Liver (tissue), 3 donors: ENCODE measurements around the gene APBB1IP.

ENCODE experiments used
- ATF3 ChIP-seq: IDR thresholded peaks from 2 replicates; pipeline ENCODE4 v1.6.1; 2016; ENCODE audit warnings: antibody characterized with exemption
- CTCF ChIP-seq: fragments of 150-350 bp; IDR thresholded peaks from 2 replicates; pipeline ENCODE4 v1.5.1; 2017; ENCODE audit warnings: improper control_type of control experiment, low read depth, low read length; ENCODE audit not compliant: missing input control
- EGR1 ChIP-seq, 2 donors: IDR thresholded peaks; 2 replicates each; pipeline ENCODE4 v1.6.1; 2016 to 2018; ENCODE audit warnings: antibody characterized with exemption in 2 of 2, low read depth in 2 of 2
- FOXA1 ChIP-seq: IDR thresholded peaks from 2 replicates; pipeline ENCODE4 v1.6.1; 2016; ENCODE audit warnings: antibody characterized with exemption
- GABPA ChIP-seq, 2 donors: IDR thresholded peaks in 1 of 2; conservative IDR thresholded peaks in 1 of 2; 2 replicates each; pipeline ENCODE4 v1.6.1; 2016; ENCODE audit warnings: antibody characterized with exemption in 2 of 2, mild to moderate bottlenecking in 1 of 2, moderate library complexity in 1 of 2
- HNF4A ChIP-seq, 2 donors: conservative IDR thresholded peaks; 2 replicates each; pipeline ENCODE4 v1.6.1; 2016; ENCODE audit warnings: antibody characterized with exemption in 2 of 2, mild to moderate bottlenecking in 2 of 2
- JUND ChIP-seq, 2 donors: IDR thresholded peaks; 2 replicates each; pipeline ENCODE4 v1.6.1; 2016; ENCODE audit warnings: antibody characterized with exemption in 2 of 2
- MAX ChIP-seq: IDR thresholded peaks from 2 replicates; pipeline ENCODE4 v1.6.1; 2016; ENCODE audit warnings: antibody characterized with exemption
- NR2F2 ChIP-seq: IDR thresholded peaks from 2 replicates; pipeline ENCODE4 v1.6.1; 2016; ENCODE audit warnings: antibody characterized with exemption
- RAD21 ChIP-seq, 2 donors: IDR thresholded peaks; 2 replicates each; pipeline ENCODE4 v1.6.1; 2016; ENCODE audit warnings: antibody characterized with exemption in 2 of 2, mild to moderate bottlenecking in 2 of 2
- YY1 ChIP-seq: IDR thresholded peaks from 2 replicates; pipeline ENCODE4 v1.6.1; 2016; ENCODE audit warnings: antibody characterized with exemption, mild to moderate bottlenecking
- TF ChIP-seq, protein P1 (sequence below): IDR thresholded peaks from 2 replicates; pipeline ENCODE4 v1.6.1; 2016; ENCODE audit warnings: antibody characterized with exemption
- TF ChIP-seq, protein P2 (sequence below): IDR thresholded peaks from 2 replicates; pipeline ENCODE4 v1.6.1; 2016; ENCODE audit warnings: antibody characterized with exemption, mild to moderate bottlenecking
- donor health status: healthy.
- donor health status: healthy.

- TF ChIP-seq CTCF (no peak), FOXA1 (no peak), RAD21 (IDR thresholded peaks at IDR 0.05) (no peak), NR2F2 (no peak), JUND (IDR thresholded peaks at IDR 0.05) (no peak), ATF3 (no peak), GABPA (IDR thresholded peaks at IDR 0.05 in 1 of 2, conservative IDR thresholded peaks at IDR 0.05 in 1 of 2) (no peak), HNF4A (conservative IDR thresholded peaks at IDR 0.05) (no peak), MAX (no peak), EGR1 (IDR thresholded peaks at IDR 0.05; ENCODE audit: low read depth in 2 of 2) (no peak), YY1 (no peak)
- TF ChIP-seq, protein P1, sequence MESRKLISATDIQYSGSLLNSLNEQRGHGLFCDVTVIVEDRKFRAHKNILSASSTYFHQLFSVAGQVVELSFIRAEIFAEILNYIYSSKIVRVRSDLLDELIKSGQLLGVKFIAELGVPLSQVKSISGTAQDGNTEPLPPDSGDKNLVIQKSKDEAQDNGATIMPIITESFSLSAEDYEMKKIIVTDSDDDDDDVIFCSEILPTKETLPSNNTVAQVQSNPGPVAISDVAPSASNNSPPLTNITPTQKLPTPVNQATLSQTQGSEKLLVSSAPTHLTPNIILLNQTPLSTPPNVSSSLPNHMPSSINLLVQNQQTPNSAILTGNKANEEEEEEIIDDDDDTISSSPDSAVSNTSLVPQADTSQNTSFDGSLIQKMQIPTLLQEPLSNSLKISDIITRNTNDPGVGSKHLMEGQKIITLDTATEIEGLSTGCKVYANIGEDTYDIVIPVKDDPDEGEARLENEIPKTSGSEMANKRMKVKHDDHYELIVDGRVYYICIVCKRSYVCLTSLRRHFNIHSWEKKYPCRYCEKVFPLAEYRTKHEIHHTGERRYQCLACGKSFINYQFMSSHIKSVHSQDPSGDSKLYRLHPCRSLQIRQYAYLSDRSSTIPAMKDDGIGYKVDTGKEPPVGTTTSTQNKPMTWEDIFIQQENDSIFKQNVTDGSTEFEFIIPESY, result no peak
- TF ChIP-seq, protein P2, sequence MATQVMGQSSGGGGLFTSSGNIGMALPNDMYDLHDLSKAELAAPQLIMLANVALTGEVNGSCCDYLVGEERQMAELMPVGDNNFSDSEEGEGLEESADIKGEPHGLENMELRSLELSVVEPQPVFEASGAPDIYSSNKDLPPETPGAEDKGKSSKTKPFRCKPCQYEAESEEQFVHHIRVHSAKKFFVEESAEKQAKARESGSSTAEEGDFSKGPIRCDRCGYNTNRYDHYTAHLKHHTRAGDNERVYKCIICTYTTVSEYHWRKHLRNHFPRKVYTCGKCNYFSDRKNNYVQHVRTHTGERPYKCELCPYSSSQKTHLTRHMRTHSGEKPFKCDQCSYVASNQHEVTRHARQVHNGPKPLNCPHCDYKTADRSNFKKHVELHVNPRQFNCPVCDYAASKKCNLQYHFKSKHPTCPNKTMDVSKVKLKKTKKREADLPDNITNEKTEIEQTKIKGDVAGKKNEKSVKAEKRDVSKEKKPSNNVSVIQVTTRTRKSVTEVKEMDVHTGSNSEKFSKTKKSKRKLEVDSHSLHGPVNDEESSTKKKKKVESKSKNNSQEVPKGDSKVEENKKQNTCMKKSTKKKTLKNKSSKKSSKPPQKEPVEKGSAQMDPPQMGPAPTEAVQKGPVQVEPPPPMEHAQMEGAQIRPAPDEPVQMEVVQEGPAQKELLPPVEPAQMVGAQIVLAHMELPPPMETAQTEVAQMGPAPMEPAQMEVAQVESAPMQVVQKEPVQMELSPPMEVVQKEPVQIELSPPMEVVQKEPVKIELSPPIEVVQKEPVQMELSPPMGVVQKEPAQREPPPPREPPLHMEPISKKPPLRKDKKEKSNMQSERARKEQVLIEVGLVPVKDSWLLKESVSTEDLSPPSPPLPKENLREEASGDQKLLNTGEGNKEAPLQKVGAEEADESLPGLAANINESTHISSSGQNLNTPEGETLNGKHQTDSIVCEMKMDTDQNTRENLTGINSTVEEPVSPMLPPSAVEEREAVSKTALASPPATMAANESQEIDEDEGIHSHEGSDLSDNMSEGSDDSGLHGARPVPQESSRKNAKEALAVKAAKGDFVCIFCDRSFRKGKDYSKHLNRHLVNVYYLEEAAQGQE, result no peak
Observed at GRCh38 chr10:26507441-26507840, 69.3 kb downstream of the APBB1IP start.
